ENCODE measurements around the gene STK10.

Gene STK10

DNA sequence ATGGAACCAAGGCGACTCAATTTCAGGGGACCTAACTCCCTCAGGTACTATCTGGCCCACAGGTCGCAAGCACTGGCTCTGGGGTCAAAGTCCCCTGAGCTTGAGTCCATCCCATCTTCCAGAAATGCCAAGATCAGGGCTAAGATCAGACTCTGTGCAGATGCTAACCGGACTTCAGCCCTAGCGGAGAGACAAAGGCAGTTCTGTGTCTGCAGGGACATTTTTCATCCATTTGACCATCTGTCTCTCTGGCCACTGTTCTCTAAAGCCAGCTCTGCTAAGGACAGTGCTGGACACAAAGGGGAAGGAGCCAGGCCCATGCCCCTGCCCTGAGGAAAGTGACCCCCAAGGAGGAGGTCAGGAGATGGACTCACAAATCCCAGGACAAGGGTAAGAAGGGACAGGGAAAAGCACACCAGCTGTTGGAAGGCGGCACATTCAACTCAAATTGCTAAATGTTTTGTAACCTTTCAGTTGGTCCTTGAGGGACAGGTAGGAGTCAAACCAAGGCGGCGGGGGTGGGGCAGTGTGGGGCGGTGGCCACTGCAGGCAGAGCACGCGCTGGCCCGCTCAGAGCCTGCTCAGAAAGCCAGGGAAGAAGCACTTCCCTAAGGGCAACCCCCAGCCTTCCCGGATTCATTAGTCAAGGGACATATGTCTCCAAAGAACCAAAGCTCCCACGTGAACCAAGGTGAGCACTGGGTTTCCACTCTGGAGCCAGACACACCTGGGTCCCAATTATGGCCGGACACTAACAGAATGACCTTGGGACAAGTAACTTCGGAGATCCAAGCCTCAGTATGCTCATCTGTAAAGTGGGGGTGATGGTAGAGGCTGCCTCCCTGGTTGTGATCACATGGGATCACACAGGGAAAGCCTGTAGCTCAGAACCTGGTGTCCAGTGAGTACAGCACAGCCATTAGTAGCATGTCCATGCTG is 42.8 kb downstream of the STK10 start:
- H3K9ac ChIP-seq (ENCODE audit: low read length): no peak overlapping the region
- H3K4me1 ChIP-seq (ENCODE audit: control insufficient read depth, insufficient read depth, low read length): no peaks in the 10 kb centered on the region
- no peak overlapping the region for H3K4me3 ChIP-seq (ENCODE audit: low read length)
- H3K36me3 ChIP-seq (ENCODE audit: control insufficient read depth, insufficient read depth, low read length): peaks cover 6% of the 10 kb centered on the region
- no peak overlapping the region for H3K27ac ChIP-seq (ENCODE audit: low read depth, low read length)
- H3K27me3 ChIP-seq (ENCODE audit: control insufficient read depth, insufficient read depth, low read length): no peaks in the 10 kb centered on the region

- Histone ChIP-seq H3K9ac (ENCODE audit: low read length) (no peak overlapping the region), H3K4me3 (ENCODE audit: low read length) (no peak overlapping the region), H3K27me3 (ENCODE audit: control insufficient read depth, insufficient read depth, low read length) (no peaks in the 10 kb centered on the region), H3K27ac (ENCODE audit: low read depth, low read length) (no peak overlapping the region), H3K36me3 (ENCODE audit: control insufficient read depth, insufficient read depth, low read length) (peaks cover 6% of the 10 kb centered on the region), H3K4me1 (ENCODE audit: control insufficient read depth, insufficient read depth, low read length) (no peaks in the 10 kb centered on the region)
These were observed 43.7 kb downstream of the STK10 start for GRCh38 chr5:172144291-172144815.

- no peak overlapping the region for H3K27ac ChIP-seq (ENCODE audit: low read depth, low read length)
- no peaks in the 10 kb centered on the region for H3K4me1 ChIP-seq (ENCODE audit: control insufficient read depth, insufficient read depth, low read length)
- H3K36me3 ChIP-seq (ENCODE audit: control insufficient read depth, insufficient read depth, low read length): peaks cover 6% of the 10 kb centered on the region
- H3K4me3 ChIP-seq (ENCODE audit: low read length): no peak overlapping the region
- no peak overlapping the region for H3K9ac ChIP-seq (ENCODE audit: low read length)
- H3K27me3 ChIP-seq (ENCODE audit: control insufficient read depth, insufficient read depth, low read length): no peaks in the 10 kb centered on the region
These were observed 44.1 kb downstream of the STK10 start for GRCh38 chr5:172143875-172144274.

- Histone ChIP-seq H3K27me3 (ENCODE audit: control insufficient read depth, insufficient read depth, low read length) (no peaks in the 10 kb centered on the region), H3K4me3 (ENCODE audit: low read length) (no peak overlapping the region), H3K9ac (ENCODE audit: low read length) (no peak overlapping the region), H3K4me1 (ENCODE audit: control insufficient read depth, insufficient read depth, low read length) (no peaks in the 10 kb centered on the region), H3K27ac (ENCODE audit: low read depth, low read length) (no peak overlapping the region), H3K36me3 (ENCODE audit: control insufficient read depth, insufficient read depth, low read length) (peaks cover under 1% of the 10 kb centered on the region)
These were observed 45.3 kb downstream of the STK10 start for GRCh38 chr5:172142709-172143215.

DNA sequence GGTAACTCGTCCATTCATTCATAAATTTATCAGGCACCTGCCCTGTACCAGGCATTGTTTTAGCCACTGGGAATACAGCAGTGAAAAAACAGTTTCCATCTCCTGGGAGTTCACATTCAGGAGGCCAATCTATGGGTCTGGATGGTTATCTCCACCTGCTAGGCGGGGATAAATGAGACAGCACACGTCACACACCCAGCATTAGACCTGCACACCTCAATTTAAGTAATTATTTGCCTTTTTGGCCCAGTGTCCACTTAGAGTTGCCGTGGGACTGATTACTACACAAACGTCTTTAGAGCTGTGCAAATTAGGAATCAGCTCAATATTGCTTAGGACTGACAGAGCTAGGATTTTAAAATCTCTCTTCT is 46.1 kb downstream of the STK10 start:
- no peak overlapping the region for H3K4me3 ChIP-seq (ENCODE audit: low read length)
- H3K36me3 ChIP-seq (ENCODE audit: control insufficient read depth, insufficient read depth, low read length): no peaks in the 10 kb centered on the region
- H3K4me1 ChIP-seq (ENCODE audit: control insufficient read depth, insufficient read depth, low read length): no peaks in the 10 kb centered on the region
- no peak overlapping the region for H3K27ac ChIP-seq (ENCODE audit: low read depth, low read length)
- no peak overlapping the region for H3K9ac ChIP-seq (ENCODE audit: low read length)
- no peaks in the 10 kb centered on the region for H3K27me3 ChIP-seq (ENCODE audit: control insufficient read depth, insufficient read depth, low read length)

- Histone ChIP-seq H3K4me3 (ENCODE audit: low read length) (no peak overlapping the region), H3K9ac (ENCODE audit: low read length) (no peak overlapping the region), H3K27ac (ENCODE audit: low read depth, low read length) (no peak overlapping the region), H3K4me1 (ENCODE audit: control insufficient read depth, insufficient read depth, low read length) (no peaks in the 10 kb centered on the region), H3K27me3 (ENCODE audit: control insufficient read depth, insufficient read depth, low read length) (no peaks in the 10 kb centered on the region), H3K36me3 (ENCODE audit: control insufficient read depth, insufficient read depth, low read length) (no peaks in the 10 kb centered on the region)
These were observed 47.2 kb downstream of the STK10 start for GRCh38 chr5:172140866-172141265.

GRCh38 chr5:172140120-172140519 is 47.9 kb downstream of the STK10 start:
- H3K27ac ChIP-seq (ENCODE audit: low read depth, low read length): no peak overlapping the region
- H3K27me3 ChIP-seq (ENCODE audit: control insufficient read depth, insufficient read depth, low read length): no peaks in the 10 kb centered on the region
- no peak overlapping the region for H3K4me3 ChIP-seq (ENCODE audit: low read length)
- H3K36me3 ChIP-seq (ENCODE audit: control insufficient read depth, insufficient read depth, low read length): no peaks in the 10 kb centered on the region
- no peak overlapping the region for H3K9ac ChIP-seq (ENCODE audit: low read length)
- no peaks in the 10 kb centered on the region for H3K4me1 ChIP-seq (ENCODE audit: control insufficient read depth, insufficient read depth, low read length)

DNA sequence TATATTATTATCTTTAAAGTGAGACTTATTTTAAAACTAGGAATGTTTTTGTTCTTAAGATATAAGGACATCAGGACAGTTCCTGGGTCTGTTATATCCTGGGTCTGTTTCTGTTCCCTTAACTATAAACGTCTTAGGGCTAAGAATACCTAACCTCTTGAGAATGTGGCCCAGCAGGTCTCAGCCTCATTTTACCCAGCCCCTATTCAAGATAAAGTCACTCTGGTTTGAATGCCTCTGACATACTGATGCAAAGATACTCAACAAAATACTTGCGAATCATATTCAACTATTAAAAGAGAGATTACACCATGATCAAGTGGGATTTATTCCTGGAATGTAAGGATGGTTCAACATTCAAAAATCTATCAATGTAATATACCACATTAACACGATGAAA is 51.0 kb downstream of the STK10 start:
- H3K4me1 ChIP-seq (ENCODE audit: control insufficient read depth, insufficient read depth, low read length): no peaks in the 10 kb centered on the region
- H3K4me3 ChIP-seq (ENCODE audit: low read length): no peak overlapping the region
- no peak overlapping the region for H3K9ac ChIP-seq (ENCODE audit: low read length)
- H3K27me3 ChIP-seq (ENCODE audit: control insufficient read depth, insufficient read depth, low read length): no peaks in the 10 kb centered on the region
- H3K36me3 ChIP-seq (ENCODE audit: control insufficient read depth, insufficient read depth, low read length): no peaks in the 10 kb centered on the region
- no peak overlapping the region for H3K27ac ChIP-seq (ENCODE audit: low read depth, low read length)

- no peaks in the 10 kb centered on the region for H3K36me3 ChIP-seq (ENCODE audit: control insufficient read depth, insufficient read depth, low read length)
- H3K9ac ChIP-seq (ENCODE audit: low read length): no peak overlapping the region
- no peak overlapping the region for H3K27ac ChIP-seq (ENCODE audit: low read depth, low read length)
- no peaks in the 10 kb centered on the region for H3K27me3 ChIP-seq (ENCODE audit: control insufficient read depth, insufficient read depth, low read length)
- H3K4me1 ChIP-seq (ENCODE audit: control insufficient read depth, insufficient read depth, low read length): no peaks in the 10 kb centered on the region
- no peak overlapping the region for H3K4me3 ChIP-seq (ENCODE audit: low read length)
These were observed 54.5 kb downstream of the STK10 start for GRCh38 chr5:172133359-172134029.

GRCh38 chr5:172131690-172132089 is 56.3 kb downstream of the STK10 start:
- no peaks in the 10 kb centered on the region for H3K36me3 ChIP-seq (ENCODE audit: control insufficient read depth, insufficient read depth, low read length)
- no peaks in the 10 kb centered on the region for H3K4me1 ChIP-seq (ENCODE audit: control insufficient read depth, insufficient read depth, low read length)
- H3K27me3 ChIP-seq (ENCODE audit: control insufficient read depth, insufficient read depth, low read length): no peaks in the 10 kb centered on the region
- no peak overlapping the region for H3K9ac ChIP-seq (ENCODE audit: low read length)
- no peak overlapping the region for H3K27ac ChIP-seq (ENCODE audit: low read depth, low read length)
- H3K4me3 ChIP-seq (ENCODE audit: low read length): no peak overlapping the region

GRCh38 chr5:172129256-172129910 is 58.6 kb downstream of the STK10 start:
- no peaks in the 10 kb centered on the region for H3K4me1 ChIP-seq (ENCODE audit: control insufficient read depth, insufficient read depth, low read length)
- H3K27me3 ChIP-seq (ENCODE audit: control insufficient read depth, insufficient read depth, low read length): no peaks in the 10 kb centered on the region
- H3K27ac ChIP-seq (ENCODE audit: low read depth, low read length): no peak overlapping the region
- H3K9ac ChIP-seq (ENCODE audit: low read length): no peak overlapping the region
- H3K4me3 ChIP-seq (ENCODE audit: low read length): no peak overlapping the region
- H3K36me3 ChIP-seq (ENCODE audit: control insufficient read depth, insufficient read depth, low read length): peaks cover 2% of the 10 kb centered on the region

- Histone ChIP-seq H3K27ac (ENCODE audit: low read depth, low read length) (no peak overlapping the region), H3K4me1 (ENCODE audit: control insufficient read depth, insufficient read depth, low read length) (no peaks in the 10 kb centered on the region), H3K4me3 (ENCODE audit: low read length) (no peak overlapping the region), H3K27me3 (ENCODE audit: control insufficient read depth, insufficient read depth, low read length) (no peaks in the 10 kb centered on the region), H3K36me3 (ENCODE audit: control insufficient read depth, insufficient read depth, low read length) (peaks cover 2% of the 10 kb centered on the region), H3K9ac (ENCODE audit: low read length) (no peak overlapping the region)
These were observed 60.4 kb downstream of the STK10 start for GRCh38 chr5:172127581-172127980.

All from rectal smooth muscle tissue (tissue), 1 donor.